Endothelial cell of umbilical vein (primary cell): ENCODE results near the gene FUZ. TPM values are rescaled to one million over a fixed set of nuclear protein-coding genes. Genes with fewer than 3 reads are reported as not detected.

Experiments
- BruUV-seq: library from RNA; stranded (reverse); fragments of 400-500 nt; replicated peaks from 2 replicates; lab custom pipeline; 2021; lab: Mats Ljungman, UMichigan
- CTCF ChIA-PET: fragments of 300-600, 350-600 bp; sonication (Branson Sonifier 250); formaldehyde crosslinking; loops from one replicate; lab custom pipeline; 2021; ENCODE audit warnings: antibody characterized with exemption, inconsistent platforms; lab: Charles Lee
- POLR2A ChIA-PET: fragments of 300-600, 350-600 bp; sonication (Branson Sonifier 250); formaldehyde crosslinking; loops from one replicate; lab custom pipeline; 2021; ENCODE audit warnings: antibody characterized with exemption, inconsistent platforms; lab: Charles Lee
- DNase-seq: peaks from one replicate; pipeline ENCODE4 v3.0.0-alpha.2; 2011; ENCODE audit warnings: low read depth, low spot score
- FAIRE-seq: peaks from 2 replicates; lab custom pipeline; 2011; peaks lifted over from hg19 to GRCh38; lab: Jason Lieb, UNC
- H2AFZ ChIP-seq: 2 replicates; pipeline ENCODE4 v1.6.0; 2012; ENCODE audit warnings: low read depth, low read length, control low read depth, inconsistent platforms
- H3K27ac ChIP-seq: 2 replicates; pipeline ENCODE4 v1.5.1; 2011; ENCODE audit warnings: low read depth, mild to moderate bottlenecking, control low read depth, low read length, moderate library complexity; ENCODE audit not compliant: insufficient read depth
- H3K27me3 ChIP-seq, 2 experiments: 2 replicates each; pipeline versions ENCODE4 v1.6.0 to v1.6.1; 2011; ENCODE audit warnings: low read length in 2 of 2, mixed read lengths in 1 of 2; ENCODE audit not compliant: control insufficient read depth in 2 of 2, insufficient read depth in 2 of 2
- H3K36me3 ChIP-seq, 2 experiments: 2 replicates in 1 of 2; 3 replicates in 1 of 2; pipeline ENCODE4 v1.5.1; 2011; ENCODE audit warnings: low read length in 2 of 2, mild to moderate bottlenecking in 1 of 2, moderate library complexity in 1 of 2; ENCODE audit not compliant: control insufficient read depth in 2 of 2, insufficient read depth in 2 of 2; ENCODE audit errors: extremely low read depth in 1 of 2
- H3K4me1 ChIP-seq: 3 replicates; pipeline ENCODE4 v1.5.1; 2011; ENCODE audit warnings: mild to moderate bottlenecking, low read length; ENCODE audit not compliant: control insufficient read depth, insufficient read depth; ENCODE audit errors: extremely low read depth
- H3K4me2 ChIP-seq: 2 replicates; pipeline ENCODE4 v1.6.1; 2011; ENCODE audit warnings: low read length, control low read depth, mixed read lengths; ENCODE audit not compliant: insufficient read depth
- H3K4me3 ChIP-seq, 3 experiments: fragments of 200-600 bp in 1 of 3; sonication (generic), shearing (Covaris generic) in 1 of 3; replicated peaks in 1 of 3; 2 replicates each; pipeline ENCODE4 v1.5.1; 2011 to 2016; ENCODE audit warnings: control low read depth in 3 of 3, low read length in 3 of 3, mild to moderate bottlenecking in 2 of 3, inconsistent platforms in 1 of 3, low read depth in 1 of 3, moderate library complexity in 1 of 3; ENCODE audit not compliant: insufficient read depth in 1 of 3
- H3K79me2 ChIP-seq: 2 replicates; pipeline ENCODE4 v1.6.0; 2012; ENCODE audit warnings: low read length, inconsistent platforms; ENCODE audit not compliant: control insufficient read depth, insufficient read depth
- H3K9ac ChIP-seq: replicated peaks from 2 replicates; pipeline ENCODE3; 2011; ENCODE audit warnings: low read length, control low read depth; ENCODE audit not compliant: insufficient read depth; ENCODE audit errors: extremely low read depth
- H3K9me1 ChIP-seq: replicated peaks from 3 replicates; pipeline ENCODE4 v1.6.0; 2011; ENCODE audit warnings: mild to moderate bottlenecking, low read length; ENCODE audit not compliant: control insufficient read depth, insufficient read depth; ENCODE audit errors: extremely low read depth
- H3K9me3 ChIP-seq: replicated peaks from 2 replicates; pipeline ENCODE4 v1.5.1; 2012; ENCODE audit warnings: low read length, inconsistent platforms; ENCODE audit not compliant: control insufficient read depth, insufficient read depth
- H4K20me1 ChIP-seq: replicated peaks from 2 replicates; pipeline ENCODE3; 2011; ENCODE audit warnings: mild to moderate bottlenecking, low read length; ENCODE audit not compliant: control insufficient read depth, insufficient read depth; ENCODE audit errors: extremely low read depth
- CTCF ChIP-seq, 2 donors: IDR thresholded peaks; 1 replicate in 1 of 2; 2 replicates in 1 of 2; pipeline ENCODE4 v1.5.1; 2011; ENCODE audit warnings: low read length in 2 of 2, mild to moderate bottlenecking in 2 of 2, moderate library complexity in 2 of 2, control low read depth in 1 of 2, inconsistent platforms in 1 of 2, low read depth in 1 of 2; ENCODE audit not compliant: insufficient read depth in 1 of 2; ENCODE audit errors: extremely low read depth in 1 of 2
- EZH2 ChIP-seq: IDR thresholded peaks from 2 replicates; pipeline ENCODE4 v1.6.1; 2012; ENCODE audit warnings: borderline replicate concordance, low read depth, mild to moderate bottlenecking, moderate library complexity, low read length, inconsistent platforms; ENCODE audit not compliant: severe bottlenecking
- FOS ChIP-seq: IDR thresholded peaks from 2 replicates; pipeline ENCODE4 v1.6.1; 2011; ENCODE audit warnings: mild to moderate bottlenecking, low read length, moderate library complexity, borderline replicate concordance; ENCODE audit not compliant: insufficient read depth
- JUN ChIP-seq: IDR thresholded peaks from 2 replicates; pipeline ENCODE4 v1.6.1; 2011; ENCODE audit warnings: borderline replicate concordance, low read depth; ENCODE audit not compliant: insufficient read length, insufficient read depth
- MAX ChIP-seq: IDR thresholded peaks from 2 replicates; pipeline ENCODE4 v1.6.1; 2011; ENCODE audit not compliant: insufficient read depth, insufficient read length
- MYC ChIP-seq: IDR thresholded peaks from one replicate; pipeline ENCODE4 v1.6.1; 2011; ENCODE audit warnings: mild to moderate bottlenecking, low read depth, low read length
- POLR2A ChIP-seq: IDR thresholded peaks from 2 replicates; pipeline ENCODE4 v1.6.1; 2012; ENCODE audit warnings: low read depth, mild to moderate bottlenecking, control low read depth, low read length
- dilution Hi-C: fragments of 300-500 bp; cut with MboI; formaldehyde crosslinking; loops from one replicate; pipeline ENCODE4 v1.15.0; 2019; ENCODE audit warnings: low sequenced_read_pairs; ENCODE audit not compliant: extremely low pct_ligation_motif_present
- intact Hi-C: fragments of 100-400 bp; cut with micrococcal nuclease; formaldehyde crosslinking; loops from one replicate; pipeline ENCODE4 v1.10.0; 2022
- polyA plus RNA-seq, 4 experiments: library from polyadenylated mRNA; depleted of rRNA in 3 of 4; stranded (reverse) in 3 of 4; unstranded in 1 of 4; fragments of >200 nt; gene quantifications; 2 replicates each; pipeline versions ENCODE4 v1.2.1 to v1.2.3, GENCODE V29; 2011 to 2012; ENCODE audit warnings: missing spikeins in 1 of 4
- total RNA-seq: library from RNA; stranded (reverse); gene quantifications from 2 replicates; pipeline ENCODE4 v1.2.3, GENCODE V29; 2021

Gene FUZ
- total and polyA plus RNA-seq, 2 donors (not counting 3 experiments of a cell fraction or from before 2014, with no cell fraction given): 12.3 to 14.0 TPM

GRCh38 chr19:49850221-49850486 lies 37.1 kb upstream of the FUZ start:
- peaks cover 0 to 7% of the 10 kb centered on the region in 2 experiments for H3K36me3 ChIP-seq
- TF ChIP-seq MYC: no peak
- TF ChIP-seq MAX: no peak
- TF ChIP-seq POLR2A: no peak
- TF ChIP-seq EZH2: no peak
- no peak for TF ChIP-seq FOS
- TF ChIP-seq JUN: no peak
- TF ChIP-seq CTCF (IDR thresholded peaks at IDR 0.05; ENCODE audit: extremely low read depth in 1 of 2, insufficient read depth in 1 of 2, low read depth in 1 of 2, low read length in 2 of 2): no peak
- no peak overlapping the region for H3K9ac ChIP-seq
- POLR2A ChIA-PET: interaction anchor here (0.6 to 1.2 kb wide), 2 partner anchors 19 to 79 kb away, joined by 5 to 6 read pairs; no protein-coding TSS in a partner anchor
- FAIRE-seq (no peak), DNase-seq (no peak)
- intact Hi-C loops: loop anchor here (1.0 kb wide), 4 partner anchors 17 to 84 kb away; partner anchors contain the start of genes FUZ and PNKP
- H3K4me1 ChIP-seq: peaks cover 24% of the 10 kb centered on the region
- H3K27ac ChIP-seq: no peak overlapping the region
- dilution Hi-C loops: no loop called here
- no peaks in the 10 kb centered on the region for H3K9me1 ChIP-seq
- H4K20me1 ChIP-seq: no peaks in the 10 kb centered on the region
- H3K4me3 ChIP-seq: peak overlapping the region in 2 of 3 experiments; percentile 20 to 49
- peaks cover 25% of the 10 kb centered on the region for H3K79me2 ChIP-seq
- H2AFZ ChIP-seq: no peak overlapping the region
- no TSS peak for BruUV-seq
- CTCF ChIA-PET: interaction anchor here (0.8 to 1.8 kb wide), 6 partner anchors 15 to 128 kb away, joined by 3 to 15 read pairs (median 4); partner anchors contain the start of genes FUZ and MED25
- no peaks in the 10 kb centered on the region for H3K27me3 ChIP-seq
- no peaks in the 10 kb centered on the region for H3K9me3 ChIP-seq
- H3K4me2 ChIP-seq: peak overlapping the region; percentile 72
